Pancreas (tissue), 10 donors: Measurements from ENCODE around the gene KCNC1. TPM values are rescaled to one million over a fixed set of nuclear protein-coding genes. Genes with fewer than 3 reads are reported as not detected.

Experiments used
- ATAC-seq, 4 donors: fragments of 200-7000 bp; cut with Tn5 transposase; one replicate each; pipeline versions ENCODE4 v1.8.0 to v1.9.1; 2020; ENCODE audit warnings: mild to moderate bottlenecking in 4 of 4, moderate library complexity in 4 of 4
- DNase-seq, 6 donors: peaks; one replicate each; pipeline ENCODE4 v3.0.0-alpha.2; 2020
- FAIRE-seq: peaks from 2 replicates; lab custom pipeline; 2012; peaks lifted over from hg19 to GRCh38; lab: Jason Lieb, UNC
- H3K27ac ChIP-seq, 4 donors: fragments of 200-600 bp; sonication (generic); 1 replicate in 3 of 4; 2 replicates in 1 of 4; pipeline versions ENCODE4 v1.5.0 to v1.8.0; 2020
- H3K27me3 ChIP-seq, 4 donors: fragments of 200-600 bp; one replicate each; pipeline ENCODE4 v1.8.0; 2021
- H3K36me3 ChIP-seq, 3 donors: fragments of 200-600 bp; sonication (generic) in 1 of 3; one replicate each; pipeline versions ENCODE4 v1.5.0 to v1.8.0; 2020 to 2021
- H3K4me1 ChIP-seq, 3 donors: fragments of 200-600 bp; one replicate each; pipeline ENCODE4 v1.8.0; 2021
- H3K4me3 ChIP-seq, 4 donors: fragments of 200-600 bp; sonication (generic) in 2 of 4; one replicate each; pipeline versions ENCODE4 v1.5.0 to v1.8.0; 2020 to 2021
- H3K9me3 ChIP-seq, 4 donors: fragments of 200-600 bp; one replicate each; pipeline ENCODE4 v1.8.0; 2021
- CTCF ChIP-seq, 4 donors: fragments of 200-600 bp; sonication (generic) in 3 of 4; IDR thresholded peaks; one replicate each; pipeline versions ENCODE4 v1.5.0 to v1.8.0; 2021; ENCODE audit warnings: antibody characterized with exemption in 4 of 4
- WGBS, 2 donors: extraction: QIAGEN DNeasy Blood & Tissue Kit; methylation state at CpG; one replicate each; pipeline ENCODE4 v1.1.7; 2013; 5-methylcytosine and 5-hydroxymethylcytosine counted together
- intact Hi-C, 3 donors: fragments of 100-400 bp; cut with DNase I; formaldehyde crosslinking; loops; one replicate each; pipeline versions ENCODE4 v1.11.1 to v1.14.2; 2022
- polyA plus RNA-seq, 2 donors: library from polyadenylated mRNA; stranded (reverse); fragments of 200-250 nt; gene quantifications; one replicate each; pipeline ENCODE4 v1.2.3, GENCODE V29; 2013
- total RNA-seq, 6 donors: library from RNA; stranded (reverse); fragmentation: NEBNext Ultra II Directional in 4 of 6; extraction: Animal tissue kit (Norgen Biotek cat#: 25700) in 4 of 6; gene quantifications; one replicate each; pipeline versions ENCODE4 v1.2.1 to v1.2.4, GENCODE V29; 2021 to 2023
- donor health status: healthy with polysubstance abuse.
- donor health status: DM: no; HTN: no; CAD: no; lungs with moderate emphysema.
- donor health status: DM: no; HTN: no; CAD: no.
- donor health status: control.
- donor health status: control.
- donor health status: Bipolar disorder and iron deficiency.
- donor health status: DM: yes; HTN: yes; CAD: no.
- donor health status: DM: no; HTN: no; CAD: no.
- donor health status: DM: no; HTN: no; CAD: no.
- donor health status: DM: yes; HTN: yes; CAD: no.

KCNC1 gene
- total and polyA plus RNA-seq, 8 donors = 0.05 to 0.82 (median 0.37) TPM

GRCh38 chr11:17695454-17696441, 38.8 kb upstream of the KCNC1 start:
- no peak for ATAC-seq
- no peak overlapping the region for H3K4me3 ChIP-seq
- no peaks in the 10 kb centered on the region for H3K4me1 ChIP-seq
- no peak for DNase-seq
- 9 to 10% methylated on average over 50 to 68 of the region's 68 CpGs for WGBS, 2 donors
- H3K27me3 ChIP-seq = peaks cover 0 to 8% (median 0%) of the 10 kb centered on the region in 4 donors
- no peaks in the 10 kb centered on the region for H3K36me3 ChIP-seq
- intact Hi-C loops = no loop called here
- no peaks in the 10 kb centered on the region for H3K9me3 ChIP-seq
- H3K27ac ChIP-seq = no peak overlapping the region
- no peak for FAIRE-seq
- no peak for TF ChIP-seq CTCF (IDR thresholded peaks at IDR 0.05)

DNA sequence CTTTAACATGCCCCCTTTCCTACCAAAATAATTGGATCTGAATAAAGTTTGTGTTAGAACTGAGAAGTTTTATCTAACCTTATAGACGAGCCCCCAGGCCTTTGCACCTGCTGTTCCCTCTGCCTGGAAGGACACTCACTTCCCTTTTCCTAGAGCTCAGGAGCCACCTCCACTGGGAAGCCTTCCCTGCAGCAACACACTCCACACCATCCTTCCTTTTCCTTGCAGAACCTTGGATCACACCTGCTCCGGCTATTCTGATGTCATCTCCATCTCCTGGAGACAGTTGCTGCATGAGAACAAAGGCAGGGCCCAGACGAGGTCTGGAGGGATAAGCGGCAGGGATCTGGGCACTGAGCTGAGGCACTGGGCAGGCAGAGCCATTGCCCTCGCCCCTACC, 37.8 kb upstream of the KCNC1 start:
- ATAC-seq = no peak
- Histone ChIP-seq H3K4me3 (no peak overlapping the region), H3K9me3 (no peaks in the 10 kb centered on the region), H3K27ac (no peak overlapping the region), H3K4me1 (no peaks in the 10 kb centered on the region), H3K27me3 (peaks cover 0 to 8% (median 0%) of the 10 kb centered on the region in 4 donors), H3K36me3 (no peaks in the 10 kb centered on the region)
- no peak for FAIRE-seq
- 78 to 84% methylated on average over 5 of the region's 5 CpGs for WGBS, 2 donors
- TF ChIP-seq CTCF (IDR thresholded peaks at IDR 0.05) = no peak
- no peak for DNase-seq
- intact Hi-C loops = no loop called here

- H3K36me3 ChIP-seq = no peaks in the 10 kb centered on the region
Observed at GRCh38 chr11:17697175-17697949, 37.2 kb upstream of the KCNC1 start.

More at GRCh38 chr11:17697175-17697949, 37.2 kb upstream of the KCNC1 start:
- ATAC-seq = no peak
- Histone ChIP-seq H3K27me3 (peaks cover 0 to 8% (median 0%) of the 10 kb centered on the region in 4 donors), H3K4me1 (no peaks in the 10 kb centered on the region), H3K4me3 (no peak overlapping the region), H3K27ac (no peak overlapping the region), H3K9me3 (no peaks in the 10 kb centered on the region)
- intact Hi-C loops = no loop called here
- no peak for DNase-seq
- no peak for TF ChIP-seq CTCF (IDR thresholded peaks at IDR 0.05)
- FAIRE-seq = no peak
- WGBS, 2 donors = 60 to 62% methylated on average over 6 of the region's 6 CpGs
